ENCODE data around the gene RPP38. TPM values are rescaled to one million over a fixed set of nuclear protein-coding genes. Genes with fewer than 3 reads are reported as not detected.

RPP38 gene
- total and polyA plus RNA-seq, 2 experiments from 2014 or later, result 18.2 to 26.4 TPM

GRCh38 chr10:15053061-15053460, 44.1 kb upstream of the RPP38 start:
- no peak overlapping the region for H2AFZ ChIP-seq
- no peak overlapping the region for H3K4me2 ChIP-seq
- no peaks in the 10 kb centered on the region for H3K4me1 ChIP-seq (ENCODE audit: insufficient read depth)
- no peaks in the 10 kb centered on the region for H3K9me3 ChIP-seq (ENCODE audit: low read depth)
- H3K27me3 ChIP-seq, result no peaks in the 10 kb centered on the region
- H3K9me2 ChIP-seq (replicated peaks; ENCODE audit: insufficient read depth), result no peaks in the 10 kb centered on the region
- TF ChIP-seq EZH2 (IDR thresholded peaks at IDR 0.05; ENCODE audit: borderline replicate concordance) (no peak), EZH2phosphoT487 (IDR thresholded peaks at IDR 0.05; ENCODE audit: low read depth, severe bottlenecking, unreplicated experiment) (no peak), CTCF (IDR thresholded peaks at IDR 0.05; ENCODE audit: poor library complexity) (no peak)
- 93% methylated on average over 3 of the region's 3 CpGs for WGBS (ENCODE audit: low lambda C conversion rate, missing lambda C conversion rate)
- H3K27ac ChIP-seq, result no peak overlapping the region
- no peaks in the 10 kb centered on the region for H3K79me2 ChIP-seq
- H4K20me1 ChIP-seq (ENCODE audit: insufficient read depth, poor library complexity, severe bottlenecking), result no peaks in the 10 kb centered on the region
- no peak for DNase-seq (ENCODE audit: low spot score)
- no peaks in the 10 kb centered on the region for H3K36me3 ChIP-seq (replicated peaks; ENCODE audit: insufficient read depth, low read depth)
- H3K4me3 ChIP-seq, result no peak overlapping the region

GRCh38 chr10:15058689-15059088, 38.5 kb upstream of the RPP38 start:
- Histone ChIP-seq H3K4me2 (no peak overlapping the region), H3K4me3 (no peak overlapping the region), H3K9me3 (ENCODE audit: low read depth) (no peaks in the 10 kb centered on the region), H3K36me3 (replicated peaks; ENCODE audit: insufficient read depth, low read depth) (no peaks in the 10 kb centered on the region), H3K9me2 (replicated peaks; ENCODE audit: insufficient read depth) (no peaks in the 10 kb centered on the region), H3K79me2 (no peaks in the 10 kb centered on the region), H3K27me3 (no peaks in the 10 kb centered on the region), H3K4me1 (ENCODE audit: insufficient read depth) (no peaks in the 10 kb centered on the region), H4K20me1 (ENCODE audit: insufficient read depth, poor library complexity, severe bottlenecking) (no peaks in the 10 kb centered on the region), H3K27ac (no peak overlapping the region), H2AFZ (no peak overlapping the region)
- no peak for DNase-seq (ENCODE audit: low spot score)
- WGBS (ENCODE audit: low lambda C conversion rate, missing lambda C conversion rate), result 68% methylated on average over 1 of the region's 1 CpG
- TF ChIP-seq EZH2phosphoT487 (IDR thresholded peaks at IDR 0.05; ENCODE audit: low read depth, severe bottlenecking, unreplicated experiment) (no peak), CTCF (IDR thresholded peaks at IDR 0.05; ENCODE audit: poor library complexity) (no peak), EZH2 (IDR thresholded peaks at IDR 0.05; ENCODE audit: borderline replicate concordance) (no peak)

DNA sequence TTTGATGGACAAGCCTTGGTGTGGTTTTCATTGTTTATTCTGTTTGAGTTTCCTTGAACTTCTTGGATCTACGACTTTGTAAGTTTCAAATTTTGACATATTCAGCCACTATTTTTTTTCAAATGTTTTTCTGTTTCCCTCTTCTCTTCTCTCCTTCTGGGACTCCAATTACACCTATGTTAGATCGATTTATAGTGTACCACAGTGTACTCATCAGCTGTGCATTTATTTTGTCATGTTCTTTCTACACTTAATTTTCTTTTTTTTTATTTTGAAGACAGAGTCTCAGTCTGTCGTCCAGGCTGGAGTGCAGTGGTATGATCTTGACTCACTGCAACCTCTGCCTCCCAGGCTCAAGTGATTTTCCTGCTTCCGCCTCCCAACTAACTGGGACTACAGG, 37.2 kb upstream of the RPP38 start:
- Histone ChIP-seq H3K9me3 (ENCODE audit: low read depth) (no peaks in the 10 kb centered on the region), H3K4me3 (no peak overlapping the region), H2AFZ (no peak overlapping the region), H4K20me1 (ENCODE audit: insufficient read depth, poor library complexity, severe bottlenecking) (no peaks in the 10 kb centered on the region), H3K4me2 (no peak overlapping the region), H3K27me3 (no peaks in the 10 kb centered on the region), H3K9me2 (replicated peaks; ENCODE audit: insufficient read depth) (no peaks in the 10 kb centered on the region), H3K79me2 (no peaks in the 10 kb centered on the region), H3K4me1 (ENCODE audit: insufficient read depth) (no peaks in the 10 kb centered on the region), H3K36me3 (replicated peaks; ENCODE audit: insufficient read depth, low read depth) (no peaks in the 10 kb centered on the region), H3K27ac (no peak overlapping the region)
- TF ChIP-seq EZH2phosphoT487 (IDR thresholded peaks at IDR 0.05; ENCODE audit: low read depth, severe bottlenecking, unreplicated experiment), result no peak
- no peak for TF ChIP-seq CTCF (IDR thresholded peaks at IDR 0.05; ENCODE audit: poor library complexity)
- no peak for TF ChIP-seq EZH2 (IDR thresholded peaks at IDR 0.05; ENCODE audit: borderline replicate concordance)
- DNase-seq (ENCODE audit: low spot score), result no peak
- whole genome bisulfite sequencing (ENCODE audit: low lambda C conversion rate, missing lambda C conversion rate), result 65% methylated on average over 4 of the region's 4 CpGs

DNA sequence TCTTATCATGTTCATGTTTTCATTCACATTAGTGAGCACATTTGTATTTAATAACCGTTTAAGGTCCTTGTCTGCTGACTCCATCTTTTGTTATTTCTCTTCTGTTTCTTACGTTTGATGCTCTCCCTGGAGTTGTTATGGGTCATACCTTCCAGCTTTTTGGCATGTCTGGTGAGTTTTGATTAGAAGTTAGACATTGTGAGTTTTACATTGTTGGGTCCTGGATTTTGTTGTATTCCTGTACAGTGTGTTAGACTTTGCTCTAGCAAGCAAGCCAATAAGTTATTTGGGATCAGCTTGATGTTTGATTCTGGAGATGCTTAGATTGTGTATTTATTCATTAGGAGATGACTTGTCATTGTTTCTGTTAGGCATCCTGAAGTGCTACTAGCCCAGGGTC, 36.5 kb upstream of the RPP38 start:
- H3K4me2 ChIP-seq, result no peak overlapping the region
- DNase-seq (ENCODE audit: low spot score), result no peak
- WGBS (ENCODE audit: low lambda C conversion rate, missing lambda C conversion rate), result 87% methylated on average over 2 of the region's 2 CpGs

More for the DNA sequence above, 36.5 kb upstream of the RPP38 start:
- H3K4me3 ChIP-seq, result no peak overlapping the region
- no peaks in the 10 kb centered on the region for H3K27me3 ChIP-seq
- no peaks in the 10 kb centered on the region for H3K79me2 ChIP-seq
- H3K9me3 ChIP-seq (ENCODE audit: low read depth), result no peaks in the 10 kb centered on the region
- no peaks in the 10 kb centered on the region for H3K36me3 ChIP-seq (replicated peaks; ENCODE audit: insufficient read depth, low read depth)
- no peaks in the 10 kb centered on the region for H3K4me1 ChIP-seq (ENCODE audit: insufficient read depth)
- no peaks in the 10 kb centered on the region for H3K9me2 ChIP-seq (replicated peaks; ENCODE audit: insufficient read depth)
- H2AFZ ChIP-seq, result no peak overlapping the region
- no peak for TF ChIP-seq EZH2 (IDR thresholded peaks at IDR 0.05; ENCODE audit: borderline replicate concordance)
- no peak for TF ChIP-seq EZH2phosphoT487 (IDR thresholded peaks at IDR 0.05; ENCODE audit: low read depth, severe bottlenecking, unreplicated experiment)
- no peak for TF ChIP-seq CTCF (IDR thresholded peaks at IDR 0.05; ENCODE audit: poor library complexity)
- H3K27ac ChIP-seq, result no peak overlapping the region
- H4K20me1 ChIP-seq (ENCODE audit: insufficient read depth, poor library complexity, severe bottlenecking), result no peaks in the 10 kb centered on the region

Data from hepatocyte (in vitro differentiated cells).